Activated CD4-positive, alpha-beta memory T cell treated with anti-CD3 and anti-CD28 coated beads, Interleukin-2, amount 10 ng/mL, durations not matched to agents 7 days and 5 days (primary cell): ENCODE data around the gene RBFOX2. TPM values are rescaled to one million over a fixed set of nuclear protein-coding genes. Genes with fewer than 3 reads are reported as not detected.

Experiments used
- CTCF ChIA-PET: fragments of 350-600 bp; sonication (Branson Sonifier 250); formaldehyde crosslinking; loops from one replicate; lab custom pipeline; 2021; ENCODE audit warnings: antibody characterized with exemption, inconsistent platforms; lab: Charles Lee
- POLR2A ChIA-PET: fragments of 350-600 bp; sonication (Branson Sonifier 250); formaldehyde crosslinking; loops from one replicate; lab custom pipeline; 2021; ENCODE audit warnings: antibody characterized with exemption; lab: Charles Lee
- DNase-seq: peaks from one replicate; pipeline ENCODE4 v3.0.0-alpha.2; 2020
- H3K27ac Mint-ChIP-seq: one replicate; pipeline ENCODE4 v1.8.0; 2021; ENCODE audit warnings: mild to moderate bottlenecking, mixed read lengths
- H3K27me3 Mint-ChIP-seq: one replicate; pipeline ENCODE4 v1.8.0; 2021; ENCODE audit warnings: mixed read lengths
- H3K36me3 Mint-ChIP-seq: one replicate; pipeline ENCODE4 v1.8.0; 2021; ENCODE audit warnings: low read depth, mixed read lengths
- H3K4me1 Mint-ChIP-seq: one replicate; pipeline ENCODE4 v1.8.0; 2021; ENCODE audit warnings: mixed read lengths
- H3K4me3 Mint-ChIP-seq: one replicate; pipeline ENCODE4 v1.8.0; 2021; ENCODE audit warnings: mild to moderate bottlenecking, mixed read lengths
- H3K9me3 Mint-ChIP-seq: one replicate; pipeline ENCODE4 v1.8.0; 2021; ENCODE audit warnings: mixed read lengths
- total RNA-seq, 2 experiments: library from RNA; stranded (reverse); gene quantifications; one replicate each; pipeline ENCODE4 v1.2.3, GENCODE V29; 2021

RBFOX2 gene
- total RNA-seq, 2 experiments from 2014 or later: 0.83 to 1.4 TPM

DNA sequence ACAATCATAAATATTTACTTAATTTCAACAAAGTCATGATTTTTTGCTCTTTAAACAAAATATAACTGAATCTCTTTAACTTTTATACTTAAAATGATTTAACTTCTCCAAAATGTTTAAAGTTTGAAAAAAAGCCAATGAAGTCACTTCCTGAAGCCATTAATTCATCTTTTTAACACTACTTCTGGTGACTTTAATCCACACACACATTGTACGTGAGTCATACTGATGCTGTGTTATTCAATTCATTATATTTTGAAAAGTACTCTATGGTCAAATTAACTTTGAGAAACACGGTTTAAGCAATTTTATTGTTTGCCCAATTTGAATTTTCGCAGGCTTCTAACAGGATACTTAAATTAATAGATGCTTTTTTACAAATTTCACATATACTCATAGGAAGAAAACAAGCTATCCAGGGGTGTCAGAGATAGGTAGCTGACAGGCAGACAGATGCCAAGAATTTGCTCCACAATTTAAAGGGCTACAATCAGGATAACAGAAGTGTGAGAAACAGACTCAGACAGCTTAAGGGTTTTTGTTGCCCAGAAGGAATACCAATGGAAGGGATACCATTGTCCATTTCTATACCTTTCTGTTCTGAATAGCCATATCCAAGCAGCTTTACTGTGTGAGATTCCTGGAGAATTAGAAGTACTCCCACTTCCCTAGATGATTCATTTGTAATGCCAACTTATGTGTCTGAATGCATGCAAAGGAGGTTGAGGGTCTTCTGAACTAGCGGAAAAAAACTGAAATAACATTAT is 118.4 kb downstream of the RBFOX2 start:
- peaks cover 2% of the 10 kb centered on the region for H3K4me1 Mint-ChIP-seq
- no peaks in the 10 kb centered on the region for H3K36me3 Mint-ChIP-seq
- H3K27me3 Mint-ChIP-seq: peaks cover 2% of the 10 kb centered on the region
- ChIA-PET POLR2A (no interaction called here), CTCF (no interaction called here)
- H3K27ac Mint-ChIP-seq: no peak overlapping the region
- no peak for DNase-seq
- no peak overlapping the region for H3K4me3 Mint-ChIP-seq
- no peaks in the 10 kb centered on the region for H3K9me3 Mint-ChIP-seq

- ChIA-PET POLR2A (no interaction called here), CTCF (no interaction called here)
- Mint-ChIP-seq H3K9me3 (no peaks in the 10 kb centered on the region), H3K27ac (no peak overlapping the region), H3K36me3 (no peaks in the 10 kb centered on the region), H3K27me3 (peaks cover 16% of the 10 kb centered on the region), H3K4me3 (no peak overlapping the region), H3K4me1 (peaks cover 5% of the 10 kb centered on the region)
- no peak for DNase-seq
These were observed 122.7 kb downstream of the RBFOX2 start for GRCh38 chr22:35905894-35906293.

GRCh38 chr22:35904752-35905151 is 123.9 kb downstream of the RBFOX2 start:
- Mint-ChIP-seq H3K27ac (no peak overlapping the region), H3K27me3 (peaks cover 16% of the 10 kb centered on the region), H3K9me3 (no peaks in the 10 kb centered on the region), H3K4me1 (peaks cover 13% of the 10 kb centered on the region), H3K4me3 (no peak overlapping the region), H3K36me3 (no peaks in the 10 kb centered on the region)
- POLR2A ChIA-PET: no interaction called here
- DNase-seq: no peak
- CTCF ChIA-PET: no interaction called here

DNA sequence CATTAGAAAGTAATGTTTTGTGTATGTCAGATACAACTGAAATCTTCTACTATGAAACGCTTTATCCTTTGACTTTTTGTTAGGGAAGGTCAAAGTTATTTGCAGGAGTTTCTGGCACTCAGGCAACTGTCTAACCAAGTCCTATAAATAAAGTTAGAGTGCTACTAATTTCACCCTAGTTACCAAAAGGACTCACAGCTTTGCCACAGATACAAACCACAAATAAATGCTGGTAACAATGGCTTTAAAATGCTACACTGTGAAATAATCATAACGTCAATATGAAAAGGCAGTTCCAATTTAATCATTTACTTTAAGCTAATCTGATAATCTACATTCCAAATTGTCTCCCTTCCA is 124.3 kb downstream of the RBFOX2 start:
- no peaks in the 10 kb centered on the region for H3K9me3 Mint-ChIP-seq
- no peak overlapping the region for H3K27ac Mint-ChIP-seq
- H3K36me3 Mint-ChIP-seq: no peaks in the 10 kb centered on the region
- peaks cover 13% of the 10 kb centered on the region for H3K4me1 Mint-ChIP-seq
- no peak overlapping the region for H3K4me3 Mint-ChIP-seq
- DNase-seq: no peak
- peaks cover 16% of the 10 kb centered on the region for H3K27me3 Mint-ChIP-seq
- CTCF ChIA-PET: no interaction called here
- POLR2A ChIA-PET: no interaction called here

- CTCF ChIA-PET: interaction anchor here (1.2 kb wide), 1 partner anchor 162 kb away, joined by 3 read pairs; no protein-coding TSS in a partner anchor
- H3K27me3 Mint-ChIP-seq: peaks cover 16% of the 10 kb centered on the region
- H3K4me3 Mint-ChIP-seq: no peak overlapping the region
- H3K27ac Mint-ChIP-seq: no peak overlapping the region
- no peak for DNase-seq
- H3K9me3 Mint-ChIP-seq: no peaks in the 10 kb centered on the region
- POLR2A ChIA-PET: no interaction called here
- H3K36me3 Mint-ChIP-seq: no peaks in the 10 kb centered on the region
- peaks cover 13% of the 10 kb centered on the region for H3K4me1 Mint-ChIP-seq
These were observed 124.9 kb downstream of the RBFOX2 start for GRCh38 chr22:35903571-35904335.

DNA sequence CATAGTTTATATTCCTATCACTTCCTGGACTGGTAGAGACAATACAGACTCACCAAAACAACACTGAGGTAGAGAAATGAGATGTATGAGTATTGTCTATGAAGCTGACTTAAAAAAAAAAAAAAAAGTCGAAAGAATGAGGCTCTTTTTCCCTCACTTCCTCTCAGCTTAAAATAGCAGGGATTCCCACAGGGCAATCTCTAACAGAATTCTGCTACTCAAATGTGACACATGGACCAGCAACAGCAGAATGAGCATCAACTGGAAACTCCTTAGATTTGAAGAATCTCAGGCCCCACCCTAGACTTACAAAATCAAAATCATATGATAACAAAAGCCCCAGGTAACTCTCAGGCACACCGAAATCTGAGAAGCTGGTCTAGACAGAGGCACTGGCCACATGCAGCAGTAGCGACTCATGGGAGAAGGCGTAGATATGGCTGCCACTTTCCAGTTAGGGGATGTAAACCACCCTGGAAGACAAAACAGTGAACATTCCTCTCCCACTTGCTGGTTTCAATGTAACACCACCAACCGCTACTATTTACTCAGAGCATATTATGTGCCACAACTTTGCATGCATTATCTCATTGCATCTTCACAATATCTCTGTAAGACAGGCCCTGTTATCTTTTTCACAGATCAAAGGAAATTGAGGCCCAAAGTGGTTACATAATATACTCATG is 128.0 kb downstream of the RBFOX2 start:
- CTCF ChIA-PET: interaction anchor here (0.7 to 2.0 kb wide), 2 partner anchors 165 to 672 kb away, joined by 3 to 6 read pairs; no protein-coding TSS in a partner anchor

GRCh38 chr22:35899736-35900135 is 128.9 kb downstream of the RBFOX2 start:
- DNase-seq: no peak
- peaks cover 13% of the 10 kb centered on the region for H3K4me1 Mint-ChIP-seq
- peaks cover 21% of the 10 kb centered on the region for H3K27me3 Mint-ChIP-seq
- H3K4me3 Mint-ChIP-seq: no peak overlapping the region
- no peaks in the 10 kb centered on the region for H3K9me3 Mint-ChIP-seq
- ChIA-PET POLR2A (no interaction called here), CTCF (interaction anchor here (0.7 to 2.0 kb wide), 2 partner anchors 166 to 673 kb away, joined by 3 to 6 read pairs; no protein-coding TSS in a partner anchor)
- H3K36me3 Mint-ChIP-seq: no peaks in the 10 kb centered on the region
- H3K27ac Mint-ChIP-seq: no peak overlapping the region

More for the DNA sequence above, 128.0 kb downstream of the RBFOX2 start:
- H3K27ac Mint-ChIP-seq: no peak overlapping the region
- DNase-seq: no peak
- peaks cover 13% of the 10 kb centered on the region for H3K4me1 Mint-ChIP-seq
- POLR2A ChIA-PET: interaction anchor here (1.6 kb wide), 1 partner anchor 252 kb away, joined by 3 read pairs; the partner anchor contains the start of gene APOL6
- H3K9me3 Mint-ChIP-seq: no peaks in the 10 kb centered on the region
- H3K36me3 Mint-ChIP-seq: no peaks in the 10 kb centered on the region
- no peak overlapping the region for H3K4me3 Mint-ChIP-seq
- H3K27me3 Mint-ChIP-seq: peaks cover 21% of the 10 kb centered on the region

DNA sequence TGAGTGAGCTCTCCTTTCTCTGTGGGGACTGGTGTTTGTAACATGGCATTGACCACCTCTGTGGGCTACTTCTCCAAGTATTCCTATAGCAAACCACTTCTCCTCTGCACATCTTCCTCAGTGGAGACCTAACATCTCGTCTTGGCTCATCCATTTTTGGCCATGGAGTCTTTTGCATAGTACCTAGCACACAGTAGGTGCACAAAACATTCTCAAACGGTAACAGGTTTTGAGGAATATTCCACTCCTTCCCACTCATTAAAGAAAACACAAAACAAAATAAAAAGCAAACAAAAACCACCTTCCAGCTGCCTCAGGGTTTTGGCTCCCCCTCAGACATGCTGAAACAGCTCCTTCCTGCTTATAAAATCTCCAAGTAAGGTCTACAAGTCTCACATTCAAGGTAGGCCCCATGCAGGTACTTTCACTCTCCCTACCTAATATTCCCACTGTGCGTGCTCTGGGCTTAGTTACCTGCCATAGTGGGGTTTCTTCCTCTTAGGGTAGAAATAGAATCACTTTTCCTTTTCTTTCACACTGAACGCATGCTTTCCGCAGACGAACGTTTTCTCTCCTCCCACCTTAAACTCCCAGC is 132.4 kb downstream of the RBFOX2 start:
- no peaks in the 10 kb centered on the region for H3K9me3 Mint-ChIP-seq
- H3K4me1 Mint-ChIP-seq: peaks cover 11% of the 10 kb centered on the region
- ChIA-PET CTCF (no interaction called here), POLR2A (no interaction called here)
- H3K4me3 Mint-ChIP-seq: no peak overlapping the region
- H3K27me3 Mint-ChIP-seq: peaks cover 8% of the 10 kb centered on the region
- no peak for DNase-seq
- H3K36me3 Mint-ChIP-seq: no peaks in the 10 kb centered on the region
- H3K27ac Mint-ChIP-seq: no peak overlapping the region

DNA sequence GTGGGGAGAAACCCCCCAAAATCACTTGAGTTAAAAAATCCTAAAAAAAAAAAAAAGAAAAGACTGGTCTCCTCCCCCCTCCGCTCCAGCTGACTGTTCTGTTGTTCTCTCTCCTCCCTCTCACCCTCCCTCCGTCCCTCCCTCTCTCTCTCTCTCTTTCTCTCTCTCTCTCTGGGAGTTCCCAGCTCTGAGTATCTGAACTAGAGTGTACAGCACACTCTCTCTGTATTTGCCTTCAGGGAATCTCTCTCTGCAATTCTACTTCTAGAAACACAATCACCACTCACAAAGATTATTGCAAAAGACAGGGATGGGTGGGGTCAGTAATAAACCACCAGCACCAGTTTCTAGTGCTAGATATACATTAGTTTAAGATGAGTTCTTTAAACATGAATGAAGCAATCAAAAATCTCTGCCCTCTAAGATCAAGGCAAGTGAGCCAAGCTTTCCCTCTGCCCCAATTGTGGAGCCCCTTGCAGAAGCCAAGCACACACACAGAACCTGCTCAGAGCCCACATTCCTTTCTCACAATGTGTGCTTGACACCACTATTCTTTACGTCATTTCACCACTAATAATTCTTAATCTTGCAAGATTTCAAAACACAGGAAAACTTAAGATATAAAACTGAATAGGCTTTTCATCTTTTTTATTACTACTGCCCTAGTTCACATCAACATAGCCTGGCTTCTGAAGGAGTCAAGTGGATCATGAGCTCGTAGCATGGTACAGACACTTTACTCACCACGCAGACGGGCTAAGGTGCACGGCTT is 133.5 kb downstream of the RBFOX2 start:
- peaks cover under 1% of the 10 kb centered on the region for H3K4me1 Mint-ChIP-seq
- H3K9me3 Mint-ChIP-seq: no peaks in the 10 kb centered on the region
- ChIA-PET CTCF (no interaction called here), POLR2A (no interaction called here)
- no peaks in the 10 kb centered on the region for H3K36me3 Mint-ChIP-seq
- peaks cover 8% of the 10 kb centered on the region for H3K27me3 Mint-ChIP-seq
- no peak overlapping the region for H3K4me3 Mint-ChIP-seq
- H3K27ac Mint-ChIP-seq: no peak overlapping the region
- DNase-seq: no peak

GRCh38 chr22:35894464-35894878 is 134.2 kb downstream of the RBFOX2 start:
- H3K27ac Mint-ChIP-seq: no peak overlapping the region
- no peak for DNase-seq
- no peaks in the 10 kb centered on the region for H3K36me3 Mint-ChIP-seq
- ChIA-PET CTCF (no interaction called here), POLR2A (no interaction called here)
- no peaks in the 10 kb centered on the region for H3K4me1 Mint-ChIP-seq
- no peak overlapping the region for H3K4me3 Mint-ChIP-seq
- H3K27me3 Mint-ChIP-seq: peaks cover 8% of the 10 kb centered on the region
- H3K9me3 Mint-ChIP-seq: no peaks in the 10 kb centered on the region

DNA sequence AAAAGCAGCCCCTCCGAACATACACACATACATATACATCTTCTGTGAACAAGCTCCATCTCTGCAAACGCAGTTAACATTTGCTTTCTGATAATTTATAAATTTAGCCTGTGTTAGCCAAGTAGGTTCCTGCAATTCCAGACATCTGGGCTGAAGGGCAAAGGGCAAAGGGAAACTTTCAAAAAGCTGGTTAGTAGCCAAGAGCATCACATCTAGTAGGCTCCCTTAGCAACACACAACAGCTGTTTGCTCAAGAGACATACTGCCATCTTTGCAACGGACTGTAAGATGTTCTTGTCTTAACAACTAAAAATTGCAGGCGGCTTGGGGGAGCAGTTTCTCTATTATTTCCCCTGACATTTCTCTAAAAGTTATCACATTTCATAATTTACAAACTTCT is 134.9 kb downstream of the RBFOX2 start:
- Mint-ChIP-seq H3K9me3 (no peaks in the 10 kb centered on the region), H3K4me3 (no peak overlapping the region), H3K4me1 (no peaks in the 10 kb centered on the region), H3K27me3 (peaks cover 10% of the 10 kb centered on the region), H3K27ac (no peak overlapping the region), H3K36me3 (no peaks in the 10 kb centered on the region)
- CTCF ChIA-PET: no interaction called here
- POLR2A ChIA-PET: no interaction called here
- no peak for DNase-seq

- Mint-ChIP-seq H3K27ac (no peak overlapping the region), H3K4me1 (no peaks in the 10 kb centered on the region), H3K36me3 (no peaks in the 10 kb centered on the region), H3K4me3 (no peak overlapping the region), H3K27me3 (peaks cover 10% of the 10 kb centered on the region), H3K9me3 (no peaks in the 10 kb centered on the region)
- POLR2A ChIA-PET: no interaction called here
- DNase-seq: no peak
- CTCF ChIA-PET: no interaction called here
These were observed 136.4 kb downstream of the RBFOX2 start for GRCh38 chr22:35892192-35892591.
